Large intestine (tissue), 3 donors: Measurements from ENCODE around the gene EIF4G3. TPM values are rescaled to one million over a fixed set of nuclear protein-coding genes. Genes with fewer than 3 reads are reported as not detected.
A peak's percentile ranks its signal among the peaks of the same experiment; 100 is the strongest.
"Not testable (repeated sequence)": the region's sequence is repeated elsewhere in the genome, so short reads cannot be mapped to it uniquely, and the experiment has no call there.

Source experiments
- DNase-seq, 2 donors: peaks; one replicate each; pipeline versions ENCODE4 v3.0.0 to v3.0.0-alpha.2; 2013
- H3K27ac ChIP-seq: one replicate; pipeline ENCODE4 v1.5.1; 2013; ENCODE audit warnings: low read length
- H3K27me3 ChIP-seq: 2 replicates; pipeline ENCODE4 v1.6.1; 2013; ENCODE audit warnings: low read length; ENCODE audit not compliant: control insufficient read depth, insufficient read depth
- H3K36me3 ChIP-seq: 2 replicates; pipeline ENCODE4 v1.6.1; 2013; ENCODE audit warnings: low read length; ENCODE audit not compliant: control insufficient read depth, insufficient read depth
- H3K4me1 ChIP-seq: one replicate; pipeline ENCODE4 v1.6.1; 2013; ENCODE audit warnings: low read length; ENCODE audit not compliant: control insufficient read depth, insufficient read depth
- H3K4me3 ChIP-seq: one replicate; pipeline ENCODE4 v1.5.1; 2013; ENCODE audit warnings: low read length
- H3K9me3 ChIP-seq: one replicate; pipeline ENCODE4 v1.6.1; 2013; ENCODE audit warnings: mild to moderate bottlenecking, low read depth, low read length, moderate library complexity; ENCODE audit not compliant: control insufficient read depth
- WGBS: methylation state at CpG from one replicate; pipeline ENCODE4 v1.1.5; 2013; ENCODE audit warnings: low lambda C conversion rate; ENCODE audit not compliant: insufficient coverage; 5-methylcytosine and 5-hydroxymethylcytosine counted together
- polyA plus RNA-seq: library from polyadenylated mRNA; unstranded; fragments of 120-200 nt; gene quantifications from one replicate; pipeline ENCODE4 v1.2.1, GENCODE V29; 2013

The EIF4G3 gene
- polyA plus RNA-seq, 1 donor, result 37.8 TPM

DNA sequence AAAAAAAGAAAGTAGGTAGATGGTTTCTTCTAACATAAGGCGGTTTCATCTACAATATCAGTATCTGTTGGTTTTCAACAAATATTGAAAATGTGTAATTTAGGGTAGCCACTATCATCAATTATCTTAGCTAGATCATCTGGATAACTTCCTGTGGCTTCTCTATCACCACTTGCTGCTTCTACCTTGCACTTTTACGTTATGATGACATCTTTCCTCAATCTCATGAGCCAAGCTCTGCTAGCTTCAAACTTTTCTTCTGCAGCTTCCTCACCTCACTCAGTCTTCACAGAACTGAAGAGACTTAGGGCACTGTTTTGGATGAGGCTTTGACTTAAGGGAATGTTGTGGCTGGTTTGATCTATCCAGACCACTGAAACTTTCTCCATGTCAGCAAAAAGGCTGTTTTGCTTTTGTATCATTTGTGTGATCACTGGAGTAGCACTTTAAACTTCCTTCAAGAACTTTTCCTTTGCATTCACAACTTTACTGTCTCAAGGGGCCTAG is 244.7 kb downstream of the EIF4G3 start:
- no peaks in the 10 kb centered on the region for H3K9me3 ChIP-seq
- no peak for DNase-seq
- H3K27ac ChIP-seq, result no peak overlapping the region
- WGBS, result 100% methylated on average over 1 of the region's 2 CpGs
- H3K27me3 ChIP-seq, result no peaks in the 10 kb centered on the region
- no peaks in the 10 kb centered on the region for H3K4me1 ChIP-seq
- no peak overlapping the region for H3K4me3 ChIP-seq
- H3K36me3 ChIP-seq, result peaks cover 4% of the 10 kb centered on the region

DNA sequence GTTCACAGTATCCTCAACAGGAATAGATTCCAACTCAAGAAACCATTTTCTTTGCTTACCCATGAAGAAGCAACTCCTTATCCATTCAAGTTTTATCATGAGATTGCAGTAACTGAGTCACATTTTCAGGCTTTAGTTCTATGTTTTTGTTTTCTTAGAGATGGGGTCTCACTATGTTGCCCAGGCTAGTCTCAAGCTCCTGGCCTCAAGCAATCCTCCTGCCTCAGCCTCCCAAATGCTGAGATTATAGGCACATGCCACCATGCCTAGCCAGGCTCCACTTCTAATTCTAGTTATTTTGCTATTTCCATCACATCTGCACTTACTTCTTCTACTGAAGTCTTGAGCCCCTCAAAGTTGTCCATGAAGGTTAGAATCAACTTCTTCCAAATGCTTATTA is 246.3 kb downstream of the EIF4G3 start:
- no peaks in the 10 kb centered on the region for H3K27me3 ChIP-seq

GRCh38 chr1:20928146-20928545 is 248.6 kb downstream of the EIF4G3 start:
- H3K27ac ChIP-seq, result no peak overlapping the region
- no peaks in the 10 kb centered on the region for H3K4me1 ChIP-seq
- H3K9me3 ChIP-seq, result no peaks in the 10 kb centered on the region
- 56% methylated on average over 1 of the region's 4 CpGs for WGBS
- no peaks in the 10 kb centered on the region for H3K27me3 ChIP-seq
- DNase-seq, result no peak
- H3K36me3 ChIP-seq, result peaks cover 4% of the 10 kb centered on the region
- no peak overlapping the region for H3K4me3 ChIP-seq

More for the DNA sequence above, 246.3 kb downstream of the EIF4G3 start:
- DNase-seq, result no peak
- Histone ChIP-seq H3K27ac (no peak overlapping the region), H3K9me3 (no peaks in the 10 kb centered on the region), H3K36me3 (peaks cover 4% of the 10 kb centered on the region), H3K4me3 (no peak overlapping the region), H3K4me1 (no peaks in the 10 kb centered on the region)

DNA sequence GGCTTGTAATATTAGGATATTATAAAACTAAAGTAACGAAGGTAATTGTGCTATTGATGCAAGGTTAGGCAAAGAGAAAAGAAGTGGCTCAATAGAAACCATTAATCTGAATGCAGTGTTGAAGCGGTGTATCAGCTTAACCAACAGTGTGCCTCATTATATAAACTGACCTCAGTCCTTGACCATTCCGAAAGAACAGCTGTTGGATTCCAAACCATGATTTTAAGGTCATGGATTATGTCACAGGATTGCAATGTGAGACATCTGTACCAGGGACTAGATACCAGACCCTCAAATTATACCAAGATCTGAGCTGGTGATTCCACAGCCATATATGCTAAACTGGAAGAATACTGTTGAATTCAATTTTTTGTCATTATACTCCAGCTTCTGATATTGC is 255.4 kb downstream of the EIF4G3 start:
- Histone ChIP-seq H3K27me3 (no peaks in the 10 kb centered on the region), H3K9me3 (no peaks in the 10 kb centered on the region), H3K27ac (no peak overlapping the region), H3K4me1 (no peaks in the 10 kb centered on the region), H3K4me3 (no peak overlapping the region), H3K36me3 (no peaks in the 10 kb centered on the region)
- no peak for DNase-seq
- WGBS, result 90% methylated on average over 2 of the region's 3 CpGs

DNA sequence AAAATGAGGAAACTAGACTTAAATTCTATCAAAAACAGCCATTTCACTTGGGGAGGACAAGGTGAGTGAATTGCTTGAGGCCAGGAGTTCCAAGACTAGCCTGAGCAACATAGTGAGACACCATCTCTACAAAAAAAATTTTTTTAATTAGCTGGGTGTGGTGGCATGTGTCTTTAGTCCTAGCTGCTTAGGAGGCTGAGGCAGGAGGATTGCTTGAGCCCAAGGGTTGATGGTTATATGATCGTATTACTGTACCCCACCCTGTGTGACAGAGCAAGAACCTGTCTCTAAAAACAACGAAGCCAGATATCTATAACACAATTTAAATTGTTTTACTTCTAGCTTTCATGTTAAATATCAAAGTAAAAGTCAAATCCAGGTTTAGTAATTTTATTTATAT is 263.5 kb downstream of the EIF4G3 start:
- no peak overlapping the region for H3K27ac ChIP-seq
- no peaks in the 10 kb centered on the region for H3K9me3 ChIP-seq
- H3K36me3 ChIP-seq, result no peaks in the 10 kb centered on the region
- DNase-seq, result no peak
- WGBS, result 100% methylated on average over 1 of the region's 2 CpGs
- H3K4me1 ChIP-seq, result no peaks in the 10 kb centered on the region
- H3K4me3 ChIP-seq, result no peak overlapping the region
- H3K27me3 ChIP-seq, result no peaks in the 10 kb centered on the region

GRCh38 chr1:20907526-20907925 is 269.2 kb downstream of the EIF4G3 start:
- not testable (repeated sequence) for H3K4me1 ChIP-seq, H3K27me3 ChIP-seq, H3K4me3 ChIP-seq, DNase-seq, H3K27ac ChIP-seq, H3K36me3 ChIP-seq, H3K9me3 ChIP-seq
- WGBS, result no CpG with 5 or more reads among the region's 2 CpGs

DNA sequence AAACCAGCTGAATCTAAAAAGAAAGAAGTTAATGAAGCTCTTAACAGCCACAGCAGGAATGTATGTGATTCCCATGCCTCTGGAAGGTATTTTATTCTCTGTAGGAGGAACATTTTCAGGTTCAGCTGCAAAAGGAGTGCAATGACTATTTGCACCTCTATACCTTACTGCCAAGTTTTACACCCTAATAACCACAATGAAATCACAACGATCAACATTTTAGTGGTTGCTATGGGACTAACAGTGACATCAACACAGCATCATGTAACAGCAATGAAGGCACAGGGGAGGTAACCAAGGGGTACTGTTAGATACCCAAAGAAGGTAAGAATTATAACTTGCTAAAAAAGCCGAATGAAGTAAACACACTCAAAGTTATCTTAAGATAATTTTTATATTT is 273.3 kb downstream of the EIF4G3 start:
- no peak overlapping the region for H3K4me3 ChIP-seq
- no peaks in the 10 kb centered on the region for H3K9me3 ChIP-seq
- H3K27ac ChIP-seq, result no peak overlapping the region
- 100% methylated on average over 1 of the region's 2 CpGs for WGBS
- H3K27me3 ChIP-seq, result no peaks in the 10 kb centered on the region
- DNase-seq, result no peak
- no peaks in the 10 kb centered on the region for H3K4me1 ChIP-seq
- H3K36me3 ChIP-seq, result peaks cover 7% of the 10 kb centered on the region

GRCh38 chr1:20900056-20900455 is 276.6 kb downstream of the EIF4G3 start:
- Histone ChIP-seq H3K27me3 (no peaks in the 10 kb centered on the region), H3K4me3 (no peak overlapping the region)

GRCh38 chr1:20899154-20899972 is 277.3 kb downstream of the EIF4G3 start:
- no peaks in the 10 kb centered on the region for H3K4me1 ChIP-seq
- H3K9me3 ChIP-seq, result no peaks in the 10 kb centered on the region
- H3K27me3 ChIP-seq, result no peaks in the 10 kb centered on the region
- peaks cover 6% of the 10 kb centered on the region for H3K36me3 ChIP-seq
- DNase-seq, result no peak
- H3K27ac ChIP-seq, result no peak overlapping the region
- no CpG with 5 or more reads among the region's 5 CpGs for WGBS
- H3K4me3 ChIP-seq, result no peak overlapping the region

More at GRCh38 chr1:20900056-20900455, 276.6 kb downstream of the EIF4G3 start:
- DNase-seq, result no peak
- no peaks in the 10 kb centered on the region for H3K9me3 ChIP-seq
- H3K27ac ChIP-seq, result no peak overlapping the region
- no peaks in the 10 kb centered on the region for H3K4me1 ChIP-seq
- H3K36me3 ChIP-seq, result peaks cover 7% of the 10 kb centered on the region

- Histone ChIP-seq H3K36me3 (peaks cover 21% of the 10 kb centered on the region), H3K4me1 (no peaks in the 10 kb centered on the region), H3K9me3 (no peaks in the 10 kb centered on the region), H3K27ac (no peak overlapping the region), H3K4me3 (no peak overlapping the region), H3K27me3 (no peaks in the 10 kb centered on the region)
- no CpG with 5 or more reads among the region's 1 CpG for WGBS
- DNase-seq, result peak; percentile 34 to 77
These were observed 279.9 kb downstream of the EIF4G3 start for GRCh38 chr1:20896826-20897225.

DNA sequence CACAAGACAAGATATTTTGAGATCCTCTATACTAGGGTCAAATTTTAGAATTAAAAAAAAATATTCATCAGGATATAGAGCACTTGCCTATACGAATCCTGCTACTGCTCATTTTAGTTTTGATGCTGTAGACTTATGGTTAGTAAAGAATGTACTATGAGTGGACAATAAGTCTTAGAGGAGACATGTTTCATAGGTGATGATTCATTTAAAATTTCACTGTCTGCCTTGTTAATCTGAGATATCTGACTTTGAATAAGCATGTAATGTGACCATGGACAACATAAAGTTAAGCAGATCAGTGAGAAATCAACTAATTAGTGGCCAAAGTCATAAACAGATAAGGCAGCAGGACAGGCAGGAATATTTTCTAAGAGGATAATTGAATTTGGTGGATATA is 282.8 kb downstream of the EIF4G3 start:
- no peaks in the 10 kb centered on the region for H3K9me3 ChIP-seq
- no peak for DNase-seq
- WGBS, result no CpG with 5 or more reads among the region's 1 CpG
- H3K27me3 ChIP-seq, result no peaks in the 10 kb centered on the region
- no peak overlapping the region for H3K4me3 ChIP-seq
- H3K27ac ChIP-seq, result no peak overlapping the region
- peaks cover 21% of the 10 kb centered on the region for H3K36me3 ChIP-seq
- no peaks in the 10 kb centered on the region for H3K4me1 ChIP-seq
